HFFc6 (cell line): ENCODE data around the gene HECTD2. TPM values are rescaled to one million over a fixed set of nuclear protein-coding genes. Genes with fewer than 3 reads are reported as not detected.

Source experiments
- DNase-seq: peaks from one replicate; pipeline ENCODE4 v3.0.0-alpha.2; 2018
- H3K27ac Mint-ChIP-seq: 2 replicates; pipeline ENCODE4 v1.8.0; 2020; ENCODE audit warnings: mild to moderate bottlenecking, mixed read lengths
- H3K27me3 Mint-ChIP-seq: 2 replicates; pipeline ENCODE4 v1.8.0; 2021; ENCODE audit warnings: mild to moderate bottlenecking, moderate library complexity, mixed read lengths; ENCODE audit not compliant: insufficient read depth
- H3K36me3 Mint-ChIP-seq: 2 replicates; pipeline ENCODE4 v1.8.0; 2021; ENCODE audit warnings: low read depth, mixed read lengths
- H3K4me1 Mint-ChIP-seq: 2 replicates; pipeline ENCODE4 v1.8.0; 2020; ENCODE audit warnings: low read depth, mixed read lengths
- H3K4me3 Mint-ChIP-seq: 2 replicates; pipeline ENCODE4 v1.8.0; 2020; ENCODE audit warnings: mild to moderate bottlenecking, moderate library complexity, mixed read lengths
- H3K9me3 Mint-ChIP-seq: 2 replicates; pipeline ENCODE4 v1.8.0; 2020; ENCODE audit warnings: mild to moderate bottlenecking, mixed read lengths
- CTCF ChIP-seq: fragments of 200-600 bp; sonication (generic); IDR thresholded peaks from 2 replicates; pipeline ENCODE4 v1.5.0; 2021; ENCODE audit warnings: antibody characterized with exemption, mild to moderate bottlenecking
- total RNA-seq, 6 experiments: library from RNA; stranded (reverse); fragmentation: NEBNext Ultra II Directional; extraction: Animal tissue kit (Norgen Biotek cat#: 25700); gene quantifications; 2 replicates in 1 of 6; 3 replicates in 5 of 6; pipeline ENCODE4 v1.2.3, GENCODE V29; 2021

HECTD2 gene
- total RNA-seq, 6 experiments from 2014 or later, result 4.5 to 6.4 (median 4.9) TPM

GRCh38 chr10:91467114-91467513, 57.0 kb downstream of the HECTD2 start:
- H3K9me3 Mint-ChIP-seq, result no peaks in the 10 kb centered on the region
- DNase-seq, result no peak
- no peak overlapping the region for H3K27ac Mint-ChIP-seq
- 0 out of 2 replicates have a peak, but pooled peaks cover 6% of the 10 kb centered on the region for H3K4me1 Mint-ChIP-seq
- no peak overlapping the region for H3K4me3 Mint-ChIP-seq
- H3K36me3 Mint-ChIP-seq, result peaks cover 39% of the 10 kb centered on the region
- TF ChIP-seq CTCF, result no peak
- no peaks in the 10 kb centered on the region for H3K27me3 Mint-ChIP-seq

- Mint-ChIP-seq H3K4me3 (no peak overlapping the region), H3K27ac (no peak overlapping the region), H3K9me3 (no peaks in the 10 kb centered on the region), H3K27me3 (no peaks in the 10 kb centered on the region), H3K4me1 (no peaks in the 10 kb centered on the region), H3K36me3 (peaks cover 16% of the 10 kb centered on the region)
- TF ChIP-seq CTCF, result no peak
- DNase-seq, result no peak
Measured at GRCh38 chr10:91471602-91472001, 61.5 kb downstream of the HECTD2 start.

GRCh38 chr10:91472911-91473310, 62.8 kb downstream of the HECTD2 start:
- Mint-ChIP-seq H3K9me3 (no peaks in the 10 kb centered on the region), H3K36me3 (peaks cover 6% of the 10 kb centered on the region; the same call in 1 of the 2 replicates), H3K27me3 (no peaks in the 10 kb centered on the region), H3K27ac (no peak overlapping the region), H3K4me3 (no peak overlapping the region), H3K4me1 (no peaks in the 10 kb centered on the region)
- TF ChIP-seq CTCF, result no peak
- DNase-seq, result no peak

GRCh38 chr10:91474009-91474408, 63.9 kb downstream of the HECTD2 start:
- H3K36me3 Mint-ChIP-seq, result no peaks in the 10 kb centered on the region
- H3K9me3 Mint-ChIP-seq, result no peaks in the 10 kb centered on the region
- no peaks in the 10 kb centered on the region for H3K4me1 Mint-ChIP-seq
- H3K4me3 Mint-ChIP-seq, result no peak overlapping the region
- TF ChIP-seq CTCF, result no peak
- H3K27me3 Mint-ChIP-seq, result no peaks in the 10 kb centered on the region
- no peak for DNase-seq
- H3K27ac Mint-ChIP-seq, result no peak overlapping the region

GRCh38 chr10:91477236-91477635, 67.1 kb downstream of the HECTD2 start:
- H3K27ac Mint-ChIP-seq, result no peak overlapping the region
- DNase-seq, result no peak
- no peak overlapping the region for H3K4me3 Mint-ChIP-seq
- H3K27me3 Mint-ChIP-seq, result no peaks in the 10 kb centered on the region
- no peaks in the 10 kb centered on the region for H3K9me3 Mint-ChIP-seq
- H3K36me3 Mint-ChIP-seq, result no peaks in the 10 kb centered on the region
- H3K4me1 Mint-ChIP-seq, result no peaks in the 10 kb centered on the region
- TF ChIP-seq CTCF, result no peak

GRCh38 chr10:91479583-91479982, 69.4 kb downstream of the HECTD2 start:
- no peaks in the 10 kb centered on the region for H3K36me3 Mint-ChIP-seq

More at GRCh38 chr10:91479583-91479982, 69.4 kb downstream of the HECTD2 start:
- Mint-ChIP-seq H3K27me3 (no peaks in the 10 kb centered on the region), H3K4me1 (no peaks in the 10 kb centered on the region), H3K9me3 (no peaks in the 10 kb centered on the region), H3K4me3 (no peak overlapping the region), H3K27ac (no peak overlapping the region)
- peak; percentile 58 for TF ChIP-seq CTCF
- DNase-seq, result no peak
